CD4-positive, alpha-beta T cell treated with Interleukin-10 for 1 hour (primary cell): ENCODE results near the gene RNPEPL1.
A peak's percentile ranks its signal among the peaks of the same experiment; 100 is the strongest.
"Not testable (repeated sequence)": the region's sequence is repeated elsewhere in the genome, so short reads cannot be mapped to it uniquely, and the experiment has no call there.

ENCODE experiments used
- DNase-seq: peaks from one replicate; pipeline ENCODE4 v3.0.0-alpha.2; 2020

Gene RNPEPL1

GRCh38 chr2:240539906-240540305 is 28.4 kb upstream of the RNPEPL1 start:
- no peak for DNase-seq

- DNase-seq: no peak
Measured at GRCh38 chr2:240551288-240551687, 17.0 kb upstream of the RNPEPL1 start.

- DNase-seq: no peak
Measured at GRCh38 chr2:240551811-240552210, 16.5 kb upstream of the RNPEPL1 start.

GRCh38 chr2:240553956-240554480 is 14.3 kb upstream of the RNPEPL1 start:
- no peak for DNase-seq

- no peak for DNase-seq
Measured at GRCh38 chr2:240554767-240555493, 13.4 kb upstream of the RNPEPL1 start.

GRCh38 chr2:240555541-240556250 is 12.6 kb upstream of the RNPEPL1 start:
- DNase-seq: no peak

GRCh38 chr2:240556553-240557100 is 11.7 kb upstream of the RNPEPL1 start:
- DNase-seq: peak; percentile 83

- no peak for DNase-seq
Measured at GRCh38 chr2:240557101-240557751, 11.1 kb upstream of the RNPEPL1 start.

- peak; percentile 74 for DNase-seq
Measured at GRCh38 chr2:240557808-240558207, 10.5 kb upstream of the RNPEPL1 start, which contains the start of gene ANKMY1. TSS of gene ANKMY1 (minus strand) at chr2:240557988. CDS start at chr2:240557335, 653 bp downstream.

- DNase-seq: no peak
Measured at GRCh38 chr2:240558236-240558761, 10.0 kb upstream of the RNPEPL1 start.

GRCh38 chr2:240559286-240559685 is 9.0 kb upstream of the RNPEPL1 start:
- no peak for DNase-seq

- DNase-seq: peak; percentile 92
Measured at GRCh38 chr2:240560084-240560479, 8.2 kb upstream of the RNPEPL1 start, which contains the start of gene DUSP28. TSS of gene DUSP28 (plus strand) at chr2:240560357. CDS start at chr2:240560685, 328 bp downstream.

- DNase-seq: peak; percentile 100
Measured at GRCh38 chr2:240560480-240561324, 7.6 kb upstream of the RNPEPL1 start.

GRCh38 chr2:240561325-240561971 is 6.8 kb upstream of the RNPEPL1 start:
- peak; percentile 50 for DNase-seq

- not testable (repeated sequence) for DNase-seq
Measured at GRCh38 chr2:240563231-240563630, 5.1 kb upstream of the RNPEPL1 start.

GRCh38 chr2:240563951-240564560 is 4.2 kb upstream of the RNPEPL1 start:
- no peak for DNase-seq

GRCh38 chr2:240564561-240565332 is 3.5 kb upstream of the RNPEPL1 start:
- peak; percentile 45 for DNase-seq

GRCh38 chr2:240565333-240566202 is 2.7 kb upstream of the RNPEPL1 start:
- peak; percentile 96 for DNase-seq
